ENCODE measurements around the gene COMP. TPM values are rescaled to one million over a fixed set of nuclear protein-coding genes. Genes with fewer than 3 reads are reported as not detected.

The COMP gene
- total RNA-seq, 1 experiment from 2014 or later, result 0.08 TPM

DNA sequence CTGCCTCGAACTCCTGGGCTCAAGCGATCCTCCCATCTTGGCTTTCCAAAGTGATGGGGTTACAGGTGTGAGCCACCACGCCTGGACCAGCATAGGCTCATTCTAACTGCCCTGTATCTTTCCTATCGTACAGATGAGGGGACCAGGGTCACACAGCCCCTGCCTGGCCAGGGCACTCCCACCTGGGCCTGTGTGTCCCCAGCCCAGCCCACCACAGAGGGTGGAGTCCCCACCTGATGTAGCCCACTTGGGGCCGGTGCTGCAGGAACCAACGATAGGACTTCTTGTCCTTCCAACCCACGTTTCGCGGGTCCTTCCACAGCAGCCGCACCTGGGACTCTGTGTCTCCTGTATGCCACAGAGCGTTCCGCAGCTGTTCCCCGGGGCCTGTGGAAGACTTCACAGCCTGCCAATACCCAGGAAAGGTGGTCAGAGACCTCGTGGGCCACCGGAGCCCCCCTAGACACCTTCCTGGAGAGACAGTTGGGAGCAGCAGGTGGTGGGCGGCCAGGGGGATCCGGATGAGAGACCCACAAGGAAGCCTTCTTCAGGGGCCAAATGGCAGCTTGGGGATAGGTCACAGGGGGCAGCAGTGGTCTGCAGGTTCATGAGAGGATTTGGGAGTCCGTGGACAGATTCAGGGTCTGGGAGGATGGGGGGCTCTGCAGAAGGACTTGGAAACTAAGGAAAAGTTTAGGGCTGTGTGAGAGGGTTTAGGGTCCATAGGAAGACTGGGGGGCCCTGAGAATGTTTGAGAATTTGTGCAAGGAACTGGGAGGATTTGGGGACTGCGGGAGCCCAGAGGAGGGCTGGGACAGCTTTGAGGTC lies 6.9 kb downstream of the COMP start:
- DNase-seq (ENCODE audit: low spot score), result no peak

DNA sequence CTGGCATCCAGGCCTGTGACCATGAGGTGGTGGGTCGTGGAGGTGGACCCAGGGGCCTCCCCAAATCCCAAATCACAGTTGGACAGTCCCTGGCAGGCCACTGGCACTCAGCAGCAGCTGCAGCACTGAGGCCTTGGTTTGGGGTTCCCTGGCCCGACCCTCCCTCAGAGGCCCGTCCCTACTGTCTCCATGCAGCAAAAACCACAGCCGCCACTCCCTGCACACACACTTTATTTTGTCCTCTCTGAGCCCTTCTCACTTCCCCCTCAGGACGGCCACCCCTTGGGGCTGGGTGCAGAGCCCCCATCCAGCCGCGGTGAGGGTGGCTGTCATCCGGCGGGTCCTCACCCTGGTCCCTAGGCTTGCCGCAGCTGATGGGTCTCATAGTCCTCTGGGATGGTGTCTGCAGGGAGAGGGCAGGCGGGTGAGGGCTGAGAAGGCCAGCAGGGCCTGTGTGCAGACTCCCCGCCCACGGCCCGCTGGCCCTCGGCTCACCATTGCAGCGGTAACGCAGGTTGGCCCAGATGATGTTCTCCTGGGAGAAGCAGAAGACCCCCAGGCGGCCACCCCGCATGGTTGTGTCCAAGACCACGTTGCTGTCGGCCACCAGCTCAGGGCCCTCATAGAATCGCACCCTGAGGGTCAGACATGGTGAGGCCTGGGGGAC lies 8.4 kb downstream of the COMP start:
- no peak for DNase-seq (ENCODE audit: low spot score)

DNA sequence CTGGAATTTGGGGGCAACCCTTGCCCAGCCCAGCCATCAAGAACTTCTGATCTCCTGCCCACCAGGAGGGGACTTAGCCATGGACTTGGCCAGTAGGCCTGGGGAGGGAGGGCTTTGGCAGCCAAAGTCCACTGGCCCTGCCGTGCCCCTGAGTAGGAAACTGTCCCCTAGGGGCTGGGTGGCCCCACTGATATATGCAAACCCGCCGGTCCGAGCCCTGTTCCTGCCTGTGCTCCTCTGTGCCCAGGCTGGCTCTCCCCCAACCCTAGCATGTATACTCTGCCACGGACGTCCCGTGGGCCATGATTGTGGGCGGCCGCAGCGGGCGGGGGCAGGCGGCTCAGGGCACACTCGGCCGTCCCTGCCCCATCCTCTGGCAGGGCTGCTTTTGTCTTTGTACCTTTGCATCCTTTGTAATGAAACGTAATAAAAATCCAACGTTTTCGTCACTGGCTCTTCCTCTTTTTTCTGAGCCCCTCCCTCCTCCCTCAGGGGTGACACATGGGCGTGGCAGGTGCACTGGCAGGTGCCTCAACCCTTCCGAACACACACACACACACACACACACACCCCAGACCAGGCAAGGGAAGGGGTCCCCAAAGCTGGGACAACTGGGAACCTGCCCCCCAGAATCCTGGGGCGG lies 9.1 kb downstream of the COMP start:
- no peak for DNase-seq (ENCODE audit: low spot score)

DNA sequence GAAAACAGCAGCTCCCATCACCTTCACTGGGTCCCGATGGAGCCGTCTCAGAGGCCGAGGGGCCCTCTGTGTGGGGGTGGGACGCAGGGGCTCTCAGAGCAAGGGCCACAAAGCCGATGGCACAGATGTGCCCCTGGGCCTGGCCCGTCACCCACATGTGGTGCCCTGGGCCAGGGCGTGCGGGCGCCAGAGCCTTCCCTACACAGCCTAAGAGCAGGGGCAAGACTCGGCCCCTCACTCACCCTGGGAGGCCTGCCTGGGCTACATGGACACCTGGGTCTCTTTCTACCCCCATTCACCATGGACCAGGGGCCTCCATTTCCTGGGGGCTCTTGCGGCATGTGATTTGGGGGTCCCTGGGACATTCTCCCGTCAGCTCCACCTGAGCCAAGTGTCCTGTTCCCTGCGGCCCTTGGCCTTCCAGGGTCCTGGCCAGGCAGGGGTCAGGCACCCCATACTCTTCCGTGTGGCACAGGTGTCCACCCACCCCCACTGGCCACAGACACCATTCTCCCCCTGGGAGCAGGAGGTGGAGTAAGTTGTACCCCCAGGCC lies 10.0 kb downstream of the COMP start:
- DNase-seq (ENCODE audit: low spot score), result no peak

DNA sequence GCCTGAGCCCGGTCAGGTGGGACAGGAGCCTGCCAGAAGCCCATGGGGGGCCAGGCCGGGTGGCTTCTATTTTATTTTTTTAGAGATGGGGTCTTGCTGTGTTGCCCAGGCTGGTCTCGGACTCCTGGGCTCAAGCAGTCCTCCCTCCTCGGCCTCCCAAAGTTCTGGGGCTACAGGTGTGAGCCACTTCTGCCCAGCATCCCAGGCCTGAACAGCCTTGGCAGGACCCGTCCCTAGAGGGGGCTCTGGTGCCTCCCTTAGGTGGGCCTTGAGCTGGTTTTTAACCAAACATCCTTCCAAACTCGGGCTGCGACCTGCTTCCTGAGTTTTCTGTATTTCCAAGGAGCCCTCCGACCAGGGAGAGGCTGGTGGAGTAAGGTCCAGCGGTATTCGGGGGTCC lies 10.5 kb downstream of the COMP start:
- no peak for DNase-seq (ENCODE audit: low spot score)

DNA sequence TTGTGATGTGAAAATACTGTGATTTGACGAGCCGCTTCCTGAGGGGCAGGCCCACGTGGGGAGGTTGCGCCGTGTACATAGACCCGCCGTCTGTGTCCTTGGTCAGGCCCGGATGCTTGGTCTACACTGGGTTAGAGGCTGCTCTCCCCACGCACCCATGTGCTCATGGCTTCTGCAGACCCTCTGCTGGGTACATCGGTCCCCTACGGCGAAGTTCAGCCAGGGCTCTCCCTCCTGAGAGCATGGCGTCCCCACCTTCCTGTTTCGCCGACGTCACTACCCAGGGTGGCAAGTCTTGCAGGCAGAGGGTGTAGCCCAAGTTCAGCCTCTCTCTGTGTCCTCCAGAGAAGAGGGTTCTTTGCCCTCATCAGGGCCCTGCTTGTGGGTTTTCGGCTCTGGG lies 11.0 kb downstream of the COMP start:
- DNase-seq (ENCODE audit: low spot score), result no peak

DNA sequence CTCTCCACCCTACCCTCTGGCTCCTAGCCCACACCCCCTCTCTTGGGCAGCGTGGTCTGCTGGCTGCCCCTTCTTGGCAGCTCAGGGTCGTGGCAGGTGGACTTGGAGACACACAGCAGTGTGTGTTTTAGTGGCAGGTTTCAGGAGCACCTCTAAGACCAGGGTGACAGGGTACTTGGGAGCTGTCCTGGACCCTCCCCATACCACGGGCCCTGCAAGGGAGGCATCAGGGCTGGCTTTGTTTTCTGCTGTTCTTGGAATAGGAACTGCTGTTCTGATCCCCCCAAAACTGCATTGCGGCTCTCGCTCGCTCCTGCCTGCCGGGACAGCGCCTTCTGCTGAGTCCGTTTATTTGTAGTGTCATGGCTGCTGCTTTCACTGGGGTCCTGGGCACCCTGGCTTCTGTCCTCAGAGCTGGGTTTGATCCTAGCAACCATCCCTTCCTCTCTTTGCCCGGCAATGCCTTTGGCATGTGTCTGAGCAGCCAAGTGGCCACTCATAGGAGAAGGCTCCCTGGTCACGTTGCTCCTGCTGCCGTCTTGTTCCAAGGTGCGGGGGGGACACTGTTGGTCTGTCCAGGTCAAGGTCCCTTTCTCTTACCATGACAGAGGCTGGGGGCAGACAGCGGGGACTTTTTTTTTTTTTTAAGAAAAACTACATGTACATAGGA lies 12.1 kb downstream of the COMP start:
- DNase-seq (ENCODE audit: low spot score), result no peak

DNA sequence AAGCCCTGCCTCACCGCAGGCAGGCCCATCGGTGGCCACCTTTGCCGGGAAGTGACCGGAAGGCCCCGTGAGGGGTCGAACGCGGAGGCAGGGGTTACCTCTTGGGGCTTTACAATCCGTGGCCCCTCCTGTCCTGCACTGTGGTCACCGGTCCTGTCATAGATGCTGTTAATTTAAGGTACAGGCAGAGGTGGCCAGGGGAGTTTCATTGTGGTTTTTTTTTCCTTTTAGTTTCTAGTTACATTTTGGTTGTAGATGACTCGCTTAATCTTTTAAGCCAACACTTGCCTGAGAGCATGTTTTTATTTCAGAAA lies 13.1 kb downstream of the COMP start:
- DNase-seq (ENCODE audit: low spot score), result no peak

DNA sequence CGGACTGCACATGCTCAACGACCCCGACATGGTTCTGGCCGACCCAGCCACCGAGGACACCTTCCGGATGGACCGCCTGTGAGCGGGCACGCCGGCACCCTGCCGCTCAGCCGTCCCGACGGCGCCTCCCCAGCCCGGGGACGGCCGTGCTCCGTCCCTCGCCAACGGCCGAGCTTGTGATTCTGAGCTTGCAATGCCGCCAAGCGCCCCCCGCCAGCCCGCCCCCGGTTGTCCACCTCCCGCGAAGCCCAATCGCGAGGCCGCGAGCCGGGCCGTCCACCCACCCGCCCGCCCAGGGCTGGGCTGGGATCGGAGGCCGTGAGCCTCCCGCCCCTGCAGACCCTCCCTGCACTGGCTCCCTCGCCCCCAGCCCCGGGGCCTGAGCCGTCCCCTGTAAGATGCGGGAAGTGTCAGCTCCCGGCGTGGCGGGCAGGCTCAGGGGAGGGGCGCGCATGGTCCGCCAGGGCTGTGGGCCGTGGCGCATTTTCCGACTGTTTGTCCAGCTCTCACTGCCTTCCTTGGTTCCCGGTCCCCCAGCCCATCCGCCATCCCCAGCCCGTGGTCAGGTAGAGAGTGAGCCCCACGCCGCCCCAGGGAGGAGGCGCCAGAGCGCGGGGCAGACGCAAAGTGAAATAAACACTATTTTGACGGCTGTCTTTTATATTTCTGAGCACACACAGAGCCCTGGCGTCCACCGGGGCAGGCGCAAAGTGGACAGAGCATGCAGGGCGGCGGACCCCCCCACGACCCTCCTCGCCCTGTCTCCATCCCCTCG lies 13.6 kb downstream of the COMP start:
- no peak for DNase-seq (ENCODE audit: low spot score)

DNA sequence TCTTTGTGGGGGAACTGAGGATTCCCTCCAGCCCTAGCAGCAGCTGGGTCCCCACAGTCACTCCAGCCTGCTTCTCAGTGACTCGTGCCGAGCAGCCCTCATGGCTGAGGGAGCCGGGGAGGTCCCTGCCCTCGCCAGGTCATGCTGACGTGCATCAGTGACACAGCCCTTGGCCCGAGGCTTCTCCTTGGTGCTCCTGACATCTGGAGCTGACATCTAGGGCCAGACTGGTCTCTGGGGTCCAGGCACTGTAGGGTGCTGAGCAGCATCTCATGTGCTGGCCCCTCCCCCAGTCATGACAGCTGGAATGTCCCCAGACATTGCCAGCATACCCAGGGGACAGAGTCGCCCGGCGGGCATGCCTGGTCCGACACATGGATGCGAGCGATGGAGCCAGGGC lies 14.4 kb downstream of the COMP start:
- no peak for DNase-seq (ENCODE audit: low spot score)

DNA sequence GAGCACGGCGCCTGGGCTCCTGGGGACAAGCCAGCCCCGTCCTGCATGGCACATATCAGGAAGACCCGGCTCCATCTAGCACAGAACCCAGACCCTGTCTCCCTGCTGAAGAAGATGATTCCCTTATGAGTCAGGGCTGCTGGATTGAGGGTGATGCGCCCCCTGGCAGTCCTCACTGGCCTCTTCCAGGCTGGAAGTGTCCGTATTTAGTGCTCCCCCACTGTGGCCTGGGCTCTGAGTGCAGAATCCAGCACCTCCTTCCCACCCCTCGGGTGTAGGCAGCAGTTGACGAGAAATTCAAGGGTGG lies 14.9 kb downstream of the COMP start:
- DNase-seq (ENCODE audit: low spot score), result no peak

DNA sequence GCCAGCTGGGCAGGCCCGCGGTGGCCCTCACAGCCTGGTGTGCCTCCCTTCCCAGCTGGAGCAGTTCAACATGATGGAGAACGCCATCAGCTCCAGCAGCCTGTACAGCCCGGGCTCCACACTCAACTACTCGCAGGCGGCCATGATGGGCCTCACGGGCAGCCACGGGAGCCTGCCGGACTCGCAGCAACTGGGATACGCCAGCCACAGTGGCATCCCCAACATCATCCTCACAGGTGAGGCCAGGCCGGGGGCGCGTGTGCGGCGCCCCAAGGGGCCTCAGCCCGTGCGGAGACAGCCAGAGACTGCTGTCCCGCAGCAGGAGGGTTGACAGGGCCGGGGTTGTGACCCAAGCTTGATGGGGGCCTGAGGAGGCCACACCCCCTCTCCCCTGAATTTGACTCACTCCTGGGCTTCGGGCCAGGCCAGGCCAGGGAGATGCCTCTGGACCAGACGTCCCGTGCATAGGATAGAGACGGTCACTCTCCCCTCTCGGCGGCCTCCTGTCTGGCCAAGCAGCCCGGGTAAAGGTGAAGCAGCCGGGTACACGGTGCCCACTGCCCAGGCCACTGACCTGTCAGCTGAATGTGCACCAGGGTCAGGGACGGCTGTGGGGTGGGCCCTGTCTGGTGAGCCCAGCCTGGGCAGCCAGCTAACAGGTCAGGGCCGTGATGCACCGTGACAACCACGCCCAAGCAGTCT lies 15.4 kb downstream of the COMP start:
- no peak for DNase-seq (ENCODE audit: low spot score)

DNA sequence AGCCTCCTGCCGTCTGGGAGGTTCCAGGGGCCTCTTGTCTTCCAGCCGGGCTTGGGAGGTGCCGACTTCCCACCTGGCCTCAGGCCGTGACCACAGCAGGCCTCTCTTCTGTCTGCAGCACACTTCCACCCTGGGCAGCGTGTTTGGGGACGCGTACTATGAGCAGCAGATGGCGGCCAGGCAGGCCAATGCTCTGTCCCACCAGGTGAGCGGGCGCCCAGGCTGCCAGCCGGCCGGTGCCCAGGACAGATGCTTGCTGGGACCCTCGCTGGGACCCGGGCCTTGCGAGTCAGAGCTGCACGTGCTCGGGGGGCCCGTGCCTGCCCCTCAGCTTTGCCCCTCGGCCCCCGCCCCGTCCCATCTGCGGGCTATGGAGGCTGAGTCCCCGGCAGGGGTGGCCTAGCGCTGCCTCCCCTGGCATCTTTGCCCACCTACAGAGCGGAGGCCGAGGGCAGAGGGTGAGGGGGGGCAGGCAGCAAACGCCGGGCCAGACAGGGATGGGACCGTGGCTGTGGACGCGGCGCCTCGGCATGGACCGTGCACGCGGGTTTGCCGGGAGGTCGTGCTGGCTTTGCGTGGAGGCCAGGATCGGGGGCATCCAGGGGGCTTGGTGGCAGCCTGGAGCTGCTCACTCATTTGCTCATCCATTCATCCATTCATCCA lies 16.2 kb downstream of the COMP start:
- DNase-seq (ENCODE audit: low spot score), result no peak

DNA sequence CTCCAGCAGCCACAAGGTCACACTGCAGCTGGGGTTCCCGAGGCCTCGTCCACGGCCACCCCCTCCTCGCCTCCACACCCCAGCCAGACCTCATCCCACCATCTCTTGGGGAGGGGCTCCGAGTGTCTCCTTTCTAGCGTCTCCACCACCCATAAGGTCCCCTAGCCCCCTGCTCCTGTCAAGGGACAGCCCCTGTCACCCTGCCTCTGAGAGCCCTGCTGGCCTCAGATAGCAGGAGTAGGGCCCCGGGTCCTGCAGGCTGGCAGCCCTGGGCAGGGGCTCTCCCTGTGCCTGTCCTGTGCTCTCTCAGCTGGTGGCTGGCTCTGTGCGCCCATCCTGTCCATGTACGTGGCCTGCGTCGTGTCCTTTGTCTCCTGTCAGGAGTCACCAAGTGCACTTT lies 17.0 kb downstream of the COMP start:
- no peak for DNase-seq (ENCODE audit: low spot score)

DNA sequence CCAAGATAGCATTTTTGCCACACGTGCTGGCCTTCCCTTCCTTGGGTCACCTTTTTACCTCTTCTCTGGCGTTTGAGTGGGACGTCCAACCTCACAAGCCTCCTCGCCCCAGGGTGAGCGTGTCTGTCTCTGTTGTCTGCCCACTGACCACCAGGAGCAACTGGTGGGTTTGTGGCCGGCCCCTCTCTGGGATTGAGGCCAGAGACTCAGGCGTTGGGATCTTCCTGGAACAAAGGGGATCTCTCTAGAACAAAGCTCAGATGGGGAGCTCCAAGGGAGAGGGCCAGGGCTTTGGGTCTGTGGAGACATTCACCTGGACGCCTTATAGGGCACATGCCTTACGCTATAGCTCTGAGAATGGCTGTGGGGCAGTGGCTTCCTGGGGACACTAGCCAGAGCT lies 17.4 kb downstream of the COMP start:
- no peak for DNase-seq (ENCODE audit: low spot score)

DNA sequence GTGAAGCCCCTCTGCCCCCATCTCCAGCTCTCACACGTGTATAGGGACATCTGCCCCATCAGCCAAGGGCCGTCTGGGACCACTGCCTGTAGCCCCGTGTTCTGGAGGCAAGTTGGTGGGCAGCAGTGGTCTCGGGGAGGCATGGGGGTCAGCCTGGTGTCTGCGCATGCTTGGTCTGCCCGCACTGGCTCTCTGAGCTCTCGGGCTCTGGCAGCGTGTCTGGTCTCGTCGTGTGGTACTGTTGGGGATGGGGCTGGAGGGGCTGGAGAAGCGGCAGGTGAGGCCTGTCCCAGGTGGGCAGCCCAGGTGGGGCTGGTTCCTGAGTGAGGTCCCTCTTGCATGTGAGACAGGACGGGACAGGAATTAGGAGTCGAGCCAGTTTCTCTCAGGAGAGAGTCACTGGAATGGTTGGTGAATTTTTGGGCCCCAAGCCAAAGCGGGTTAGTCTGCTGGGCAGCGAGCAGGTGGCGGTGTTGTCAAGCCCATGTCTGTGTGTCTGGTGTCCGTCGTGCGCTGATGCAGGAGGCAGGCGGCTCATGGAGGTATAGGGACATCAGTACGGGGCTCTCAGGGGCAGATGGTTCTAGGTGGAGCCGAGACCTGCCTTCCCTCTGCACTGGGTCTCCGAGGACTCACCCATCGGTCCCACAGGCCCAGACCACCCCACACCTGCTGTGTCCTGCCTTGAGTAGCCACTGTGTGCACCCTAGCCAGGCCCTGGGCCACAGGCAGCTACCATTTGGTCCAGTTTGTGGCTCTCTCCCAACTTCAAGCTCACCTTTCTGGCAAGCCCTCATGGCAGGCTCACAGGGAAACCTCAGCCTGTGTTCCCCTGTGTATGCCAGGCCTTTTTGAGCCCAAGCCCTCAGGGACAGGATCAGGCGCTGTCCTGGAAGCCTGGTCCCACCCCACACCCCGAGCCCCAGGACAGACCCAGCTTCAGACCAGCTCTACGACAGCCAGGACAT lies 18.2 kb downstream of the COMP start:
- DNase-seq (ENCODE audit: low spot score), result no peak

DNA sequence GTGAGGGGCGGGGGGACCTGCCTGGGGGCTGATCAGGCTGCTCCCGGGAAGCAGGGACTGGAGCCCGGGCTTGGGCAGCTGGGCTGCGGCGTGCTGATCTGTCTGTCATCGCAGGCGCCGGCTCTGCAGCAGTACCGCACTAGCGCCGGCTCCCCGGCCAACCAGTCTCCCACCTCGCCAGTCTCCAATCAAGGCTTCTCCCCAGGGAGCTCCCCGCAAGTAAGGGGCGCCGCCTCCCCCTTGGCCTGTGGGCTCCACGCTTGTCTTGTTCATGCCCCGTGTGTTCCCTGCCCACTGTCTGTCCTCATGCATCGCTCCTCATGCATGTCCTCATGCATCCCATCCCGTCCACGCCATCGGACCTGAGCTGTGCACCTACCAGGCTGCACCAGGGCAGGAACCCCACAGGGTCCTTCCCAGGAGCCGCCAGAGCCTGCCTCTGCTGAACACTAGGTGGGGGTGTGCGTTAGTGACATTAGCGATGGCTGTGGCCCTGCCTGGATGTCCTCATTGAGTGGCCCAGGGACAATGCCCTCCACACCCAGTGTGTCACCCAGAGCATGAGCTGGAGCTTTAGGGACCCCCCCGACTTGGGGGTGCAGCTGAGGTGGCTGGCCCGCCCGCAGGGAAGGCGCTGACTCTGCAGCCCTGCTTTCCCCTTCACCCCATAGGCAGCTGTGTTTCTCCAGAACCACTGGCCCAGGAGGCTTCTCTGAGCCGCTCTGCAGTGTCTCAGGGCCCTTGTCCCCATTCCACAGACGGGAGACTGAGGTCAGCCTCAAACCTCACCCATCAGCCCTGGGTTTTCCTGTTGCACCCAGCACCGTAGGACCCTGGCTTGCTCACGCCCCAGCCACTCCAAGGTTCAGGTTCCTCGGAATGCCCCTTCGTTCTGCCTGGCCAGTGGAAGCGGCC lies 19.5 kb downstream of the COMP start:
- no peak for DNase-seq (ENCODE audit: low spot score)

DNA sequence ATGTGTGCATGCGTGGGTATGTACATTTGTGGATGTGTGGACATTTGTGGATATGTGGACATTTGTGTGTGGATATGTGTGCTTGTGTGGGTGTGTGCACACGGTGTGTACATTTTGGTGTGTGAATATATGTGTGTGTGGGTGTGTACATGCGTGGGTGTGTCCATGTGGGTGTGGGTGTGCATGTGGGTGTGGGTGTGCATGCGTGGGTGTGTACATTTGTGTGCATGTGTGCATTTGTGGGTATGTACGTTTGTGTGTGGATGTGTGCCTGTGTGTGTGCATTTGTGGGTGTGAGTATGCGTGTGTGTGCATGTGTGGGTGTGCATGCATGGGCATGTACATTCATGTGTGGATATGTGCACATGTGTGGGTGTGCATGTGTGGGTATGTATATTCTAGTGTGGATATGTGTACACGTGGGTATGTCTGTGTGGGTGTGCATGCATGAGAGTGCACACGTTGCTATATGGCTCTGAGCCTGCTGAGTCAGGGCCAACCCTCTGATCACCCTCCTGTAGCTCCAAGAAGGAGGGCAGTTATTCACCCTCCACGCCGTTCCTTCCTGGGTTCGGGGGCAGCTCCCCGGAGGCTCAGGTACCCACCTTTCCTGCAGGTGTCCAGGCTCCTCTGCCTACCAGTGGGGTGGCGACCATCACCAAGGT lies 20.3 kb downstream of the COMP start:
- DNase-seq (ENCODE audit: low spot score), result no peak

Data from H4 (cell line).